ENCODE measurements around the gene MAPK6. TPM values are rescaled to one million over a fixed set of nuclear protein-coding genes. Genes with fewer than 3 reads are reported as not detected.

MAPK6 gene
- total and polyA plus RNA-seq, 9 of the 15 experiments (the other 6 are each of a cell fraction or from before 2014, with no cell fraction given), result 28.5 to 97.1 (median 74.0) TPM

GRCh38 chr15:51971032-51971374, 48.0 kb upstream of the MAPK6 start:
- DNase-seq (ENCODE audit: extremely low read depth in 1 of 4, low spot score in 3 of 4) (peak in 1 of 4 experiments; percentile 41), ATAC-seq (peak; percentile 49), FAIRE-seq (no peak)
- peak overlapping the region; percentile 86 to 98 for H3K9ac ChIP-seq (ENCODE audit: insufficient read depth in 1 of 2, low read depth in 2 of 2, low read length in 2 of 2)
- BruUV-seq (replicated peaks), result no TSS peak
- CTCF ChIA-PET (ENCODE audit: low intra/inter-chr PET ratio), result no interaction called here
- no peaks in the 10 kb centered on the region for H3K9me1 ChIP-seq (ENCODE audit: control insufficient read depth, insufficient read depth, low read length)
- peak overlapping the region; percentile 77 for H3K4me3 ChIP-seq
- H2AFZ ChIP-seq (ENCODE audit: low read depth, low read length), result peak overlapping the region; percentile 100
- POLR2A ChIA-PET, result interaction anchor here (0.6 to 3.8 kb wide), 21 partner anchors 8 to 257 kb away, joined by 3 to 32 read pairs (median 3); no protein-coding TSS in a partner anchor
- H3K4me1 ChIP-seq (replicated peaks in 1 of 2; ENCODE audit: control insufficient read depth in 2 of 2, insufficient read depth in 2 of 2, low read length in 2 of 2), result peaks cover 3 to 17% of the 10 kb centered on the region in 2 experiments; a peak in 4 of 5 replicates
- H3K27ac ChIP-seq (ENCODE audit: extremely low read depth, low read depth, low read length), result peak overlapping the region; percentile 86
- intact Hi-C loops (cut with micrococcal nuclease), result no loop called here
- H4K20me1 ChIP-seq (replicated peaks; ENCODE audit: control insufficient read depth, insufficient read depth, low read length), result no peaks in the 10 kb centered on the region
- 1% methylated on average over 7 of the region's 7 CpGs for WGBS (ENCODE audit: insufficient coverage, low coverage, missing lambda C conversion rate)
- H3K9me3 ChIP-seq (replicated peaks; ENCODE audit: control insufficient read depth, insufficient read depth, low read depth, low read length), result no peaks in the 10 kb centered on the region
- H3K4me2 ChIP-seq (ENCODE audit: insufficient read depth, low read length), result peak overlapping the region; percentile 97
- in situ Hi-C loops (cut with MboI), result no loop called here
- H3K79me2 ChIP-seq (ENCODE audit: control insufficient read depth, insufficient read depth, low read length), result peaks cover 53% of the 10 kb centered on the region
- no peaks in the 10 kb centered on the region for H3K27me3 ChIP-seq (ENCODE audit: control insufficient read depth in 2 of 2, insufficient read depth in 2 of 2, low read length in 2 of 2)
- TF ChIP-seq ZNF778 (CRISPR knock-in tag; IDR thresholded peaks at IDR 0.05) (no peak), E4F1 (CRISPR knock-in tag; IDR thresholded peaks at IDR 0.05; ENCODE audit: borderline replicate concordance) (no peak), LCOR (CRISPR knock-in tag; IDR thresholded peaks at IDR 0.05) (0 out of 2 replicates have a peak, but pooled peaks have one; percentile 56), CGGBP1 (CRISPR knock-in tag; IDR thresholded peaks at IDR 0.05) (no peak), FOSL1 (tag; conservative IDR thresholded peaks at IDR 0.05) (0 out of 2 replicates have a peak, but pooled peaks have one; percentile 9), ZNF583 (CRISPR knock-in tag; IDR thresholded peaks at IDR 0.05) (no peak), HNRNPUL1 (IDR thresholded peaks at IDR 0.05; ENCODE audit: low read length) (no peak)
- TF ChIP-seq, protein P1, sequence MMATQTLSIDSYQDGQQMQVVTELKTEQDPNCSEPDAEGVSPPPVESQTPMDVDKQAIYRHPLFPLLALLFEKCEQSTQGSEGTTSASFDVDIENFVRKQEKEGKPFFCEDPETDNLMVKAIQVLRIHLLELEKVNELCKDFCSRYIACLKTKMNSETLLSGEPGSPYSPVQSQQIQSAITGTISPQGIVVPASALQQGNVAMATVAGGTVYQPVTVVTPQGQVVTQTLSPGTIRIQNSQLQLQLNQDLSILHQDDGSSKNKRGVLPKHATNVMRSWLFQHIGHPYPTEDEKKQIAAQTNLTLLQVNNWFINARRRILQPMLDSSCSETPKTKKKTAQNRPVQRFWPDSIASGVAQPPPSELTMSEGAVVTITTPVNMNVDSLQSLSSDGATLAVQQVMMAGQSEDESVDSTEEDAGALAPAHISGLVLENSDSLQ (IDR thresholded peaks at IDR 0.05), result peak; percentile 11; the same call in 1 of the 2 replicates
- H3K36me3 ChIP-seq (ENCODE audit: control insufficient read depth, insufficient read depth, low read length), result peaks cover 3% of the 10 kb centered on the region; the same call in 2 of the 3 replicates

Data from K562 (cell line).